ENCODE measurements around the gene ZDHHC16.

Gene ZDHHC16

DNA sequence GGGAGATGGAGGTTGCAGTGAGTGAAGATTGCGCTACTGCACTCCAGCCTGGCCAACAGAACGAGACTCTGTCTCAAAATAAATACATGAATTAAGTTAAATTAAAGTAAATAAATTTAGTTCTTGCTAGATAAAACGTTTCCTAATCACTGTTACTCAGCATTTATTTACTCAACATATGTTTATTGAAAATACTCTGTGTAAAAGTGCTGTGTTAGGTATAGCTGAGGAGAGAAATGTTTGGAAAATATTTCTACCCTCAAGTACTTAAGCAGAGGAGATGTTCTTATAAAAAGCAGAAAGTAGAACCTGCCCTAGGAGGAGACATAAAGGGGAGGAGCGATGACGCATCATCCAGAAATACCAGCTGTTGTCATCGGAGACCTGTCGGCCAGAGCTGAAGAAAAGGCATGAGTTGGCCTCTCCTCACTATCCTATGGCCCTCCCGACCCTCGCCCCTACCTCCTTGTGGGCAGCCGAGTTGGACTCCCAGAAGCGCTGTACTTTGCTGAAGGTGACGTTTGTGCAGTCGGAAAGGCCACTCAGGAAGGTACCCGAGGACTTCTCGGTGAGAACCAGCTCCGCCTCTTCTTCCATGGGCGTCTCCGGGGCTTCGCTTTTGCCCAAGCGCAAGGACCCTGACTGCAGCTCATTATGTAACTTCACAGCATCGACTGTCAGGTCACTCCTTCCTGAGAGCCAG, 46.0 kb upstream of the ZDHHC16 start (continued):
- TF ChIP-seq, protein P1, sequence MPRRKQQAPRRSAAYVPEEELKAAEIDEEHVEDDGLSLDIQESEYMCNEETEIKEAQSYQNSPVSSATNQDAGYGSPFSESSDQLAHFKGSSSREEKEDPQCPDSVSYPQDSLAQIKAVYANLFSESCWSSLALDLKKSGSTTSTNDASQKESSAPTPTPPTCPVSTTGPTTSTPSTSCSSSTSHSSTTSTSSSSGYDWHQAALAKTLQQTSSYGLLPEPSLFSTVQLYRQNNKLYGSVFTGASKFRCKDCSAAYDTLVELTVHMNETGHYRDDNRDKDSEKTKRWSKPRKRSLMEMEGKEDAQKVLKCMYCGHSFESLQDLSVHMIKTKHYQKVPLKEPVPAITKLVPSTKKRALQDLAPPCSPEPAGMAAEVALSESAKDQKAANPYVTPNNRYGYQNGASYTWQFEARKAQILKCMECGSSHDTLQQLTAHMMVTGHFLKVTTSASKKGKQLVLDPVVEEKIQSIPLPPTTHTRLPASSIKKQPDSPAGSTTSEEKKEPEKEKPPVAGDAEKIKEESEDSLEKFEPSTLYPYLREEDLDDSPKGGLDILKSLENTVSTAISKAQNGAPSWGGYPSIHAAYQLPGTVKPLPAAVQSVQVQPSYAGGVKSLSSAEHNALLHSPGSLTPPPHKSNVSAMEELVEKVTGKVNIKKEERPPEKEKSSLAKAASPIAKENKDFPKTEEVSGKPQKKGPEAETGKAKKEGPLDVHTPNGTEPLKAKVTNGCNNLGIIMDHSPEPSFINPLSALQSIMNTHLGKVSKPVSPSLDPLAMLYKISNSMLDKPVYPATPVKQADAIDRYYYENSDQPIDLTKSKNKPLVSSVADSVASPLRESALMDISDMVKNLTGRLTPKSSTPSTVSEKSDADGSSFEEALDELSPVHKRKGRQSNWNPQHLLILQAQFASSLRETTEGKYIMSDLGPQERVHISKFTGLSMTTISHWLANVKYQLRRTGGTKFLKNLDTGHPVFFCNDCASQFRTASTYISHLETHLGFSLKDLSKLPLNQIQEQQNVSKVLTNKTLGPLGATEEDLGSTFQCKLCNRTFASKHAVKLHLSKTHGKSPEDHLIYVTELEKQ (tag by site-specific recombination; IDR thresholded peaks at IDR 0.05; ENCODE audit: borderline replicate concordance), result no peak
- TF ChIP-seq ZNF837 (tag by site-specific recombination; IDR thresholded peaks at IDR 0.05) (no peak), ZSCAN16 (tag by site-specific recombination; IDR thresholded peaks at IDR 0.05) (no peak), ZNF561 (tag by site-specific recombination; IDR thresholded peaks at IDR 0.05; ENCODE audit: borderline replicate concordance) (0 out of 2 replicates have a peak, but pooled peaks have one; percentile 26), SP3 (tag by site-specific recombination; IDR thresholded peaks at IDR 0.05) (peak; percentile 70), ZNF433 (tag by site-specific recombination; IDR thresholded peaks at IDR 0.05; ENCODE audit: low read depth) (no peak), ZNF335 (tag by site-specific recombination; conservative IDR thresholded peaks at IDR 0.05) (peak; percentile 96), ZBTB17 (tag by site-specific recombination; IDR thresholded peaks at IDR 0.05) (peak; percentile 69; the same call in 1 of the 2 replicates), GLI2 (tag by site-specific recombination; IDR thresholded peaks at IDR 0.05; ENCODE audit: borderline replicate concordance, low read depth) (no peak), ZNF423 (tag by site-specific recombination; IDR thresholded peaks at IDR 0.05) (no peak), ZNF350 (tag by site-specific recombination; IDR thresholded peaks at IDR 0.05) (no peak), SCRT2 (tag by site-specific recombination; IDR thresholded peaks at IDR 0.05) (peak; percentile 83), WT1 (tag by site-specific recombination; IDR thresholded peaks at IDR 0.05) (peak; percentile 59; the same call in 1 of the 2 replicates), ZNF792 (tag by site-specific recombination; IDR thresholded peaks at IDR 0.05) (no peak)
- TF ChIP-seq, protein P2, sequence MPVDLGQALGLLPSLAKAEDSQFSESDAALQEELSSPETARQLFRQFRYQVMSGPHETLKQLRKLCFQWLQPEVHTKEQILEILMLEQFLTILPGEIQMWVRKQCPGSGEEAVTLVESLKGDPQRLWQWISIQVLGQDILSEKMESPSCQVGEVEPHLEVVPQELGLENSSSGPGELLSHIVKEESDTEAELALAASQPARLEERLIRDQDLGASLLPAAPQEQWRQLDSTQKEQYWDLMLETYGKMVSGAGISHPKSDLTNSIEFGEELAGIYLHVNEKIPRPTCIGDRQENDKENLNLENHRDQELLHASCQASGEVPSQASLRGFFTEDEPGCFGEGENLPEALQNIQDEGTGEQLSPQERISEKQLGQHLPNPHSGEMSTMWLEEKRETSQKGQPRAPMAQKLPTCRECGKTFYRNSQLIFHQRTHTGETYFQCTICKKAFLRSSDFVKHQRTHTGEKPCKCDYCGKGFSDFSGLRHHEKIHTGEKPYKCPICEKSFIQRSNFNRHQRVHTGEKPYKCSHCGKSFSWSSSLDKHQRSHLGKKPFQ (tag by site-specific recombination; IDR thresholded peaks at IDR 0.05), result no peak
- TF ChIP-seq, protein P3, sequence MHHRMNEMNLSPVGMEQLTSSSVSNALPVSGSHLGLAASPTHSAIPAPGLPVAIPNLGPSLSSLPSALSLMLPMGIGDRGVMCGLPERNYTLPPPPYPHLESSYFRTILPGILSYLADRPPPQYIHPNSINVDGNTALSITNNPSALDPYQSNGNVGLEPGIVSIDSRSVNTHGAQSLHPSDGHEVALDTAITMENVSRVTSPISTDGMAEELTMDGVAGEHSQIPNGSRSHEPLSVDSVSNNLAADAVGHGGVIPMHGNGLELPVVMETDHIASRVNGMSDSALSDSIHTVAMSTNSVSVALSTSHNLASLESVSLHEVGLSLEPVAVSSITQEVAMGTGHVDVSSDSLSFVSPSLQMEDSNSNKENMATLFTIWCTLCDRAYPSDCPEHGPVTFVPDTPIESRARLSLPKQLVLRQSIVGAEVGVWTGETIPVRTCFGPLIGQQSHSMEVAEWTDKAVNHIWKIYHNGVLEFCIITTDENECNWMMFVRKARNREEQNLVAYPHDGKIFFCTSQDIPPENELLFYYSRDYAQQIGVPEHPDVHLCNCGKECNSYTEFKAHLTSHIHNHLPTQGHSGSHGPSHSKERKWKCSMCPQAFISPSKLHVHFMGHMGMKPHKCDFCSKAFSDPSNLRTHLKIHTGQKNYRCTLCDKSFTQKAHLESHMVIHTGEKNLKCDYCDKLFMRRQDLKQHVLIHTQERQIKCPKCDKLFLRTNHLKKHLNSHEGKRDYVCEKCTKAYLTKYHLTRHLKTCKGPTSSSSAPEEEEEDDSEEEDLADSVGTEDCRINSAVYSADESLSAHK (tag by site-specific recombination; IDR thresholded peaks at IDR 0.05), result no peak
- TF ChIP-seq, protein P4, sequence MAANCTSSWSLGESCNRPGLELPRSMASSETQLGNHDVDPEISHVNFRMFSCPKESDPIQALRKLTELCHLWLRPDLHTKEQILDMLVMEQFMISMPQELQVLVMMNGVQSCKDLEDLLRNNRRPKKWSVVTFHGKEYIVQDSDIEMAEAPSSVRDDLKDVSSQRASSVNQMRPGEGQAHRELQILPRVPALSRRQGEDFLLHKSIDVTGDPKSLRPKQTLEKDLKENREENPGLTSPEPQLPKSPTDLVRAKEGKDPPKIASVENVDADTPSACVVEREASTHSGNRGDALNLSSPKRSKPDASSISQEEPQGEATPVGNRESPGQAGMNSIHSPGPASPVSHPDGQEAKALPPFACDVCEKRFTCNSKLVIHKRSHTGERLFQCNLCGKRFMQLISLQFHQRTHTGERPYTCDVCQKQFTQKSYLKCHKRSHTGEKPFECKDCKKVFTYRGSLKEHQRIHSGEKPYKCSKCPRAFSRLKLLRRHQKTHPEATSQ (tag by site-specific recombination; IDR thresholded peaks at IDR 0.05), result no peak
- TF ChIP-seq, protein P5, sequence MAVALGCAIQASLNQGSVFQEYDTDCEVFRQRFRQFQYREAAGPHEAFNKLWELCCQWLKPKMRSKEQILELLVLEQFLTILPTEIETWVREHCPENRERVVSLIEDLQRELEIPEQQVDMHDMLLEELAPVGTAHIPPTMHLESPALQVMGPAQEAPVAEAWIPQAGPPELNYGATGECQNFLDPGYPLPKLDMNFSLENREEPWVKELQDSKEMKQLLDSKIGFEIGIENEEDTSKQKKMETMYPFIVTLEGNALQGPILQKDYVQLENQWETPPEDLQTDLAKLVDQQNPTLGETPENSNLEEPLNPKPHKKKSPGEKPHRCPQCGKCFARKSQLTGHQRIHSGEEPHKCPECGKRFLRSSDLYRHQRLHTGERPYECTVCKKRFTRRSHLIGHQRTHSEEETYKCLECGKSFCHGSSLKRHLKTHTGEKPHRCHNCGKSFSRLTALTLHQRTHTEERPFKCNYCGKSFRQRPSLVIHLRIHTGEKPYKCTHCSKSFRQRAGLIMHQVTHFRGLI (tag by site-specific recombination; IDR thresholded peaks at IDR 0.05), result peak; percentile 39; the same call in 1 of the 2 replicates
- TF ChIP-seq, protein P6, sequence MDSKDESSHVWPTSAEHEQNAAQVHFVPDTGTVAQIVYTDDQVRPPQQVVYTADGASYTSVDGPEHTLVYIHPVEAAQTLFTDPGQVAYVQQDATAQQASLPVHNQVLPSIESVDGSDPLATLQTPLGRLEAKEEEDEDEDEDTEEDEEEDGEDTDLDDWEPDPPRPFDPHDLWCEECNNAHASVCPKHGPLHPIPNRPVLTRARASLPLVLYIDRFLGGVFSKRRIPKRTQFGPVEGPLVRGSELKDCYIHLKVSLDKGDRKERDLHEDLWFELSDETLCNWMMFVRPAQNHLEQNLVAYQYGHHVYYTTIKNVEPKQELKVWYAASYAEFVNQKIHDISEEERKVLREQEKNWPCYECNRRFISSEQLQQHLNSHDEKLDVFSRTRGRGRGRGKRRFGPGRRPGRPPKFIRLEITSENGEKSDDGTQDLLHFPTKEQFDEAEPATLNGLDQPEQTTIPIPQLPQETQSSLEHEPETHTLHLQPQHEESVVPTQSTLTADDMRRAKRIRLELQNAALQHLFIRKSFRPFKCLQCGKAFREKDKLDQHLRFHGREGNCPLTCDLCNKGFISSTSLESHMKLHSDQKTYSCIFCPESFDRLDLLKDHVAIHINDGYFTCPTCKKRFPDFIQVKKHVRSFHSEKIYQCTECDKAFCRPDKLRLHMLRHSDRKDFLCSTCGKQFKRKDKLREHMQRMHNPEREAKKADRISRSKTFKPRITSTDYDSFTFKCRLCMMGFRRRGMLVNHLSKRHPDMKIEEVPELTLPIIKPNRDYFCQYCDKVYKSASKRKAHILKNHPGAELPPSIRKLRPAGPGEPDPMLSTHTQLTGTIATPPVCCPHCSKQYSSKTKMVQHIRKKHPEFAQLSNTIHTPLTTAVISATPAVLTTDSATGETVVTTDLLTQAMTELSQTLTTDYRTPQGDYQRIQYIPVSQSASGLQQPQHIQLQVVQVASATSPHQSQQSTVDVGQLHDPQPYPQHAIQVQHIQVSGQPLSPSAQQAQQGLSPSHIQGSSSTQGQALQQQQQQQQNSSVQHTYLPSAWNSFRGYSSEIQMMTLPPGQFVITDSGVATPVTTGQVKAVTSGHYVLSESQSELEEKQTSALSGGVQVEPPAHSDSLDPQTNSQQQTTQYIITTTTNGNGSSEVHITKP (tag by site-specific recombination; IDR thresholded peaks at IDR 0.05), result peak; percentile 27
- TF ChIP-seq, protein P7, sequence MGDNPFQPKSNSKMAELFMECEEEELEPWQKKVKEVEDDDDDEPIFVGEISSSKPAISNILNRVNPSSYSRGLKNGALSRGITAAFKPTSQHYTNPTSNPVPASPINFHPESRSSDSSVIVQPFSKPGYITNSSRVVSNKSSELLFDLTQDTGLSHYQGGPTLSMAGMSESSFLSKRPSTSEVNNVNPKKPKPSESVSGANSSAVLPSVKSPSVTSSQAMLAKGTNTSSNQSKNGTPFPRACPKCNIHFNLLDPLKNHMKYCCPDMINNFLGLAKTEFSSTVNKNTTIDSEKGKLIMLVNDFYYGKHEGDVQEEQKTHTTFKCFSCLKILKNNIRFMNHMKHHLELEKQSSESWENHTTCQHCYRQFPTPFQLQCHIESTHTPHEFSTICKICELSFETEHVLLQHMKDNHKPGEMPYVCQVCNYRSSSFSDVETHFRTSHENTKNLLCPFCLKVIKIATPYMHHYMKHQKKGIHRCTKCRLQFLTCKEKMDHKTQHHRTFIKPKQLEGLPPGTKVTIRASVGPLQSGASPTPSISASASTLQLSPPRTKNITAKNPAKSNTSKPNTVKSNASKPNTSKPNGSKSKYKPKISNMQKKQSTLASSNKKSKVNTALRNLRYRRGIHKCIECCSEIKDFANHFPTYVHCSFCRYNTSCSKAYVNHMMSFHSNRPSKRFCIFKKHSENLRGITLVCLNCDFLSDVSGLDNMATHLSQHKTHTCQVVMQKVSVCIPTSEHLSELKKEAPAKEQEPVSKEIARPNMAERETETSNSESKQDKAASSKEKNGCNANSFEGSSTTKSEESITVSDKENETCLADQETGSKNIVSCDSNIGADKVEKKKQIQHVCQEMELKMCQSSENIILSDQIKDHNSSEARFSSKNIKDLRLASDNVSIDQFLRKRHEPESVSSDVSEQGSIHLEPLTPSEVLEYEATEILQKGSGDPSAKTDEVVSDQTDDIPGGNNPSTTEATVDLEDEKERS (tag by site-specific recombination; IDR thresholded peaks at IDR 0.05), result no peak
